ENCODE data around the gene PHF20. TPM values are rescaled to one million over a fixed set of nuclear protein-coding genes. Genes with fewer than 3 reads are reported as not detected.
A peak's percentile ranks its signal among the peaks of the same experiment; 100 is the strongest.

PHF20 gene
- total RNA-seq, 1 donor from 2014 or later = 40.1 TPM

- H3K79me2 ChIP-seq (ENCODE audit: insufficient read depth, low read length) = peaks cover 55% of the 10 kb centered on the region
- H3K4me2 ChIP-seq (ENCODE audit: low read length) = no peak overlapping the region
Observed at GRCh38 chr20:35792740-35793139, 20.9 kb downstream of the PHF20 start.

GRCh38 chr20:35796571-35796970 lies 24.8 kb downstream of the PHF20 start:
- Histone ChIP-seq H3K4me1 (ENCODE audit: insufficient read depth, low read length) (peaks cover 5% of the 10 kb centered on the region), H3K27ac (ENCODE audit: low read depth, low read length) (no peak overlapping the region), H3K4me2 (ENCODE audit: low read length) (no peak overlapping the region), H3K9me3 (ENCODE audit: insufficient read depth, low read depth, low read length) (no peaks in the 10 kb centered on the region), H3K9ac (ENCODE audit: low read length) (no peak overlapping the region), H3K36me3 (ENCODE audit: insufficient read depth, low read length) (peaks cover 2% of the 10 kb centered on the region), H3K27me3 (ENCODE audit: insufficient read depth, low read length) (no peaks in the 10 kb centered on the region), H4K20me1 (ENCODE audit: insufficient read depth, low read length) (peaks cover 17% of the 10 kb centered on the region), H2AFZ (ENCODE audit: low read depth, low read length) (no peak overlapping the region), H3K4me3 (ENCODE audit: insufficient read depth, low read depth, low read length) (no peak overlapping the region), H3K79me2 (ENCODE audit: insufficient read depth, low read length) (peaks cover 54% of the 10 kb centered on the region)
- peaks cover 2% of the 10 kb centered on the region for H3K9me3 Mint-ChIP-seq (ENCODE audit: unreplicated experiment)
- no peaks in the 10 kb centered on the region for H3K27me3 Mint-ChIP-seq (ENCODE audit: low read depth, unreplicated experiment)
- no peak overlapping the region for H3K4me3 Mint-ChIP-seq (ENCODE audit: unreplicated experiment)
- H3K36me3 Mint-ChIP-seq (ENCODE audit: low read depth, unreplicated experiment) = peaks cover 7% of the 10 kb centered on the region
- no peak for TF ChIP-seq CTCF (IDR thresholded peaks at IDR 0.05; ENCODE audit: insufficient read depth, low read depth, low read length)
- TF ChIP-seq EZH2 (IDR thresholded peaks at IDR 0.05; ENCODE audit: insufficient read depth, low read length) = no peak
- no peak for DNase-seq (ENCODE audit: low read depth)
- H3K4me1 Mint-ChIP-seq (ENCODE audit: low read depth, unreplicated experiment) = peaks cover 5% of the 10 kb centered on the region
- no peak for FAIRE-seq
- H3K27ac Mint-ChIP-seq (ENCODE audit: unreplicated experiment) = no peak overlapping the region

More at GRCh38 chr20:35792740-35793139, 20.9 kb downstream of the PHF20 start:
- Mint-ChIP-seq H3K4me3 (ENCODE audit: unreplicated experiment) (no peak overlapping the region), H3K27me3 (ENCODE audit: low read depth, unreplicated experiment) (no peaks in the 10 kb centered on the region), H3K9me3 (ENCODE audit: unreplicated experiment) (no peaks in the 10 kb centered on the region), H3K4me1 (ENCODE audit: low read depth, unreplicated experiment) (peaks cover 6% of the 10 kb centered on the region), H3K36me3 (ENCODE audit: low read depth, unreplicated experiment) (peaks cover 6% of the 10 kb centered on the region), H3K27ac (ENCODE audit: unreplicated experiment) (no peak overlapping the region)
- Histone ChIP-seq H3K9ac (ENCODE audit: low read length) (no peak overlapping the region), H3K4me1 (ENCODE audit: insufficient read depth, low read length) (peaks cover 7% of the 10 kb centered on the region), H3K4me3 (ENCODE audit: insufficient read depth, low read depth, low read length) (no peak overlapping the region), H3K27me3 (ENCODE audit: insufficient read depth, low read length) (no peaks in the 10 kb centered on the region), H3K36me3 (ENCODE audit: insufficient read depth, low read length) (no peaks in the 10 kb centered on the region), H3K27ac (ENCODE audit: low read depth, low read length) (peak overlapping the region; percentile 46), H3K9me3 (ENCODE audit: insufficient read depth, low read depth, low read length) (no peaks in the 10 kb centered on the region), H2AFZ (ENCODE audit: low read depth, low read length) (no peak overlapping the region), H4K20me1 (ENCODE audit: insufficient read depth, low read length) (peaks cover 19% of the 10 kb centered on the region)
- no peak for TF ChIP-seq EZH2 (IDR thresholded peaks at IDR 0.05; ENCODE audit: insufficient read depth, low read length)
- no peak for TF ChIP-seq CTCF (IDR thresholded peaks at IDR 0.05; ENCODE audit: insufficient read depth, low read depth, low read length)
- FAIRE-seq (no peak), DNase-seq (ENCODE audit: low read depth) (no peak)

GRCh38 chr20:35801865-35802264 lies 30.1 kb downstream of the PHF20 start:
- DNase-seq (ENCODE audit: low read depth) = no peak
- Mint-ChIP-seq H3K9me3 (ENCODE audit: unreplicated experiment) (peaks cover 2% of the 10 kb centered on the region), H3K27ac (ENCODE audit: unreplicated experiment) (no peak overlapping the region), H3K36me3 (ENCODE audit: low read depth, unreplicated experiment) (peaks cover 9% of the 10 kb centered on the region), H3K4me1 (ENCODE audit: low read depth, unreplicated experiment) (no peaks in the 10 kb centered on the region), H3K4me3 (ENCODE audit: unreplicated experiment) (no peak overlapping the region), H3K27me3 (ENCODE audit: low read depth, unreplicated experiment) (no peaks in the 10 kb centered on the region)
- H3K27me3 ChIP-seq (ENCODE audit: insufficient read depth, low read length) = no peaks in the 10 kb centered on the region
- no peaks in the 10 kb centered on the region for H3K4me1 ChIP-seq (ENCODE audit: insufficient read depth, low read length)
- peaks cover 23% of the 10 kb centered on the region for H3K79me2 ChIP-seq (ENCODE audit: insufficient read depth, low read length)
- no peaks in the 10 kb centered on the region for H3K9me3 ChIP-seq (ENCODE audit: insufficient read depth, low read depth, low read length)
- peaks cover 2% of the 10 kb centered on the region for H3K36me3 ChIP-seq (ENCODE audit: insufficient read depth, low read length)
- H3K4me3 ChIP-seq (ENCODE audit: insufficient read depth, low read depth, low read length) = no peak overlapping the region
- H4K20me1 ChIP-seq (ENCODE audit: insufficient read depth, low read length) = peaks cover 10% of the 10 kb centered on the region
- FAIRE-seq = no peak
- no peak overlapping the region for H3K4me2 ChIP-seq (ENCODE audit: low read length)
- H3K27ac ChIP-seq (ENCODE audit: low read depth, low read length) = no peak overlapping the region
- no peak overlapping the region for H2AFZ ChIP-seq (ENCODE audit: low read depth, low read length)
- no peak for TF ChIP-seq CTCF (IDR thresholded peaks at IDR 0.05; ENCODE audit: insufficient read depth, low read depth, low read length)
- TF ChIP-seq EZH2 (IDR thresholded peaks at IDR 0.05; ENCODE audit: insufficient read depth, low read length) = no peak
- H3K9ac ChIP-seq (ENCODE audit: low read length) = no peak overlapping the region

Data from astrocyte (in vitro differentiated cells and primary cell).